OCI-LY7 (cell line): ENCODE data around the gene LAMA1. TPM values are rescaled to one million over a fixed set of nuclear protein-coding genes. Genes with fewer than 3 reads are reported as not detected.

Experiments used
- BruUV-seq: library from RNA; stranded (reverse); fragments of 400-500 nt; replicated peaks from 2 replicates; lab custom pipeline; 2021; lab: Mats Ljungman, UMichigan
- CTCF ChIA-PET: fragments of 300-600 bp; sonication (Branson Sonifier 250); formaldehyde crosslinking; loops from one replicate; lab custom pipeline; 2022; ENCODE audit warnings: antibody characterized with exemption; ENCODE audit not compliant: unreplicated experiment; lab: Charles Lee
- POLR2A ChIA-PET: fragments of 300-600 bp; sonication (Branson Sonifier 250); formaldehyde crosslinking; loops from one replicate; lab custom pipeline; 2022; ENCODE audit warnings: antibody characterized with exemption; lab: Charles Lee
- DNase-seq: peaks from one replicate; pipeline ENCODE4 v3.0.0-alpha.2; 2015; ENCODE audit warnings: low spot score
- H2AFZ ChIP-seq: fragments of 200-600 bp; sonication (generic), shearing (Covaris generic); 2 replicates; pipeline ENCODE4 v1.6.1; 2014; ENCODE audit warnings: mild to moderate bottlenecking, antibody characterized with exemption, low read length, moderate library complexity
- H3K27ac ChIP-seq: fragments of 200-600 bp; sonication (generic); 2 replicates; pipeline ENCODE4 v1.5.1; 2014; ENCODE audit warnings: mixed run types, low read depth, mild to moderate bottlenecking, moderate library complexity, low read length, inconsistent platforms; ENCODE audit not compliant: poor library complexity, severe bottlenecking
- H3K36me3 ChIP-seq: fragments of 200-600 bp; sonication (generic); 2 replicates; pipeline ENCODE4 v1.6.1; 2014; ENCODE audit warnings: mild to moderate bottlenecking, antibody characterized with exemption, low read length, moderate library complexity, mixed read lengths; ENCODE audit not compliant: insufficient read depth
- H3K4me1 ChIP-seq: fragments of 200-600 bp; sonication (generic); 2 replicates; pipeline ENCODE4 v1.5.1; 2014; ENCODE audit warnings: mild to moderate bottlenecking, low read length; ENCODE audit not compliant: insufficient read depth, poor library complexity, severe bottlenecking
- H3K4me2 ChIP-seq: fragments of 200-600 bp; sonication (generic); 2 replicates; pipeline ENCODE4 v1.6.1; 2014; ENCODE audit warnings: mild to moderate bottlenecking, low read length
- H3K4me3 ChIP-seq: fragments of 200-600 bp; sonication (generic); 2 replicates; pipeline ENCODE4 v1.5.1; 2014; ENCODE audit warnings: mild to moderate bottlenecking, low read depth, low read length; ENCODE audit not compliant: poor library complexity, severe bottlenecking
- H3K79me2 ChIP-seq: fragments of 200-600 bp; sonication (generic); 2 replicates; pipeline ENCODE4 v1.6.1; 2016; ENCODE audit warnings: low read depth, mild to moderate bottlenecking, low read length, moderate library complexity, mixed read lengths; ENCODE audit not compliant: insufficient read depth
- H3K9me2 ChIP-seq: fragments of 200-600 bp; sonication (generic); 2 replicates; pipeline ENCODE4 v1.6.1; 2016; ENCODE audit warnings: mild to moderate bottlenecking, low read length, mixed read lengths; ENCODE audit not compliant: insufficient read depth
- H3K9me3 ChIP-seq: fragments of 200-600 bp; sonication (generic); 2 replicates; pipeline ENCODE4 v1.6.1; 2014; ENCODE audit warnings: mild to moderate bottlenecking, mixed run types, low read length, mixed read lengths
- H4K20me1 ChIP-seq: fragments of 200-600 bp; sonication (generic); 2 replicates; pipeline ENCODE4 v1.6.1; 2014; ENCODE audit warnings: mild to moderate bottlenecking, antibody characterized with exemption, low read length, moderate library complexity, mixed read lengths; ENCODE audit not compliant: insufficient read depth
- CTCF ChIP-seq: fragments of 200-600 bp; sonication (generic); conservative IDR thresholded peaks from 2 replicates; pipeline ENCODE4 v1.5.1; 2014; ENCODE audit warnings: mild to moderate bottlenecking, antibody characterized with exemption, low read length, moderate library complexity, mixed read lengths
- EZH2phosphoT487 ChIP-seq: fragments of 200-600 bp; sonication (generic); IDR thresholded peaks from 2 replicates; pipeline ENCODE4 v1.6.1; 2018; ENCODE audit warnings: low read depth, borderline replicate concordance, mild to moderate bottlenecking, mixed run types, antibody characterized with exemption, low read length, moderate library complexity, mixed read lengths
- intact Hi-C: fragments of 100-400 bp; cut with micrococcal nuclease; formaldehyde crosslinking; loops from one replicate; pipeline ENCODE4 v1.10.0; 2022; ENCODE audit not compliant: unreplicated experiment
- total RNA-seq, 2 experiments: library from RNA; depleted of rRNA in 1 of 2; stranded (reverse); fragments of >200 nt in 1 of 2; shearing (Covaris generic) in 1 of 2; gene quantifications; 2 replicates each; pipeline ENCODE4 v1.2.3, GENCODE V29; 2014 to 2022

Gene LAMA1
- total RNA-seq, 2 experiments from 2014 or later = not detected

- ChIA-PET POLR2A (no interaction called here), CTCF (no interaction called here)
- no peak overlapping the region for H2AFZ ChIP-seq
- H4K20me1 ChIP-seq = no peaks in the 10 kb centered on the region
- H3K9me2 ChIP-seq = no peaks in the 10 kb centered on the region
- no peaks in the 10 kb centered on the region for H3K4me1 ChIP-seq
- H3K4me2 ChIP-seq = no peak overlapping the region
- no TSS peak for BruUV-seq
- no peaks in the 10 kb centered on the region for H3K36me3 ChIP-seq
- no peaks in the 10 kb centered on the region for H3K79me2 ChIP-seq
- no peaks in the 10 kb centered on the region for H3K9me3 ChIP-seq
- intact Hi-C loops = no loop called here
- DNase-seq = no peak
- H3K4me3 ChIP-seq = no peak overlapping the region
- TF ChIP-seq CTCF = no peak
- no peak for TF ChIP-seq EZH2phosphoT487
- no peak overlapping the region for H3K27ac ChIP-seq
Observed at GRCh38 chr18:6982398-6982797, 135.2 kb downstream of the LAMA1 start.

GRCh38 chr18:6980363-6980762 lies 137.2 kb downstream of the LAMA1 start:
- no peak overlapping the region for H2AFZ ChIP-seq
- no peaks in the 10 kb centered on the region for H3K79me2 ChIP-seq
- H3K4me2 ChIP-seq = no peak overlapping the region
- ChIA-PET POLR2A (interaction anchor here (0.9 kb wide), 1 partner anchor 37 kb away, joined by 4 read pairs; no protein-coding TSS in a partner anchor), CTCF (no interaction called here)
- H3K9me3 ChIP-seq = no peaks in the 10 kb centered on the region
- no peak overlapping the region for H3K4me3 ChIP-seq
- H3K36me3 ChIP-seq = no peaks in the 10 kb centered on the region
- DNase-seq = no peak
- TF ChIP-seq EZH2phosphoT487 = no peak
- no peak for TF ChIP-seq CTCF
- H3K4me1 ChIP-seq = no peaks in the 10 kb centered on the region
- no peak overlapping the region for H3K27ac ChIP-seq
- BruUV-seq = no TSS peak
- H3K9me2 ChIP-seq = no peaks in the 10 kb centered on the region
- no peaks in the 10 kb centered on the region for H4K20me1 ChIP-seq
- intact Hi-C loops = no loop called here

GRCh38 chr18:6979954-6980353 lies 137.6 kb downstream of the LAMA1 start:
- Histone ChIP-seq H3K4me1 (no peaks in the 10 kb centered on the region), H3K9me3 (no peaks in the 10 kb centered on the region), H3K4me2 (no peak overlapping the region), H3K9me2 (no peaks in the 10 kb centered on the region), H3K36me3 (no peaks in the 10 kb centered on the region), H2AFZ (no peak overlapping the region), H3K4me3 (no peak overlapping the region), H4K20me1 (no peaks in the 10 kb centered on the region), H3K27ac (no peak overlapping the region), H3K79me2 (no peaks in the 10 kb centered on the region)
- BruUV-seq = no TSS peak
- intact Hi-C loops = no loop called here
- CTCF ChIA-PET = no interaction called here
- TF ChIP-seq EZH2phosphoT487 = no peak
- no peak for TF ChIP-seq CTCF
- DNase-seq = no peak
- POLR2A ChIA-PET = interaction anchor here (0.9 kb wide), 1 partner anchor 37 kb away, joined by 4 read pairs; no protein-coding TSS in a partner anchor
